ENCODE measurements around the gene MT1G.
"Not testable (repeated sequence)": the region's sequence is repeated elsewhere in the genome, so short reads cannot be mapped to it uniquely, and the experiment has no call there.

Gene MT1G

DNA sequence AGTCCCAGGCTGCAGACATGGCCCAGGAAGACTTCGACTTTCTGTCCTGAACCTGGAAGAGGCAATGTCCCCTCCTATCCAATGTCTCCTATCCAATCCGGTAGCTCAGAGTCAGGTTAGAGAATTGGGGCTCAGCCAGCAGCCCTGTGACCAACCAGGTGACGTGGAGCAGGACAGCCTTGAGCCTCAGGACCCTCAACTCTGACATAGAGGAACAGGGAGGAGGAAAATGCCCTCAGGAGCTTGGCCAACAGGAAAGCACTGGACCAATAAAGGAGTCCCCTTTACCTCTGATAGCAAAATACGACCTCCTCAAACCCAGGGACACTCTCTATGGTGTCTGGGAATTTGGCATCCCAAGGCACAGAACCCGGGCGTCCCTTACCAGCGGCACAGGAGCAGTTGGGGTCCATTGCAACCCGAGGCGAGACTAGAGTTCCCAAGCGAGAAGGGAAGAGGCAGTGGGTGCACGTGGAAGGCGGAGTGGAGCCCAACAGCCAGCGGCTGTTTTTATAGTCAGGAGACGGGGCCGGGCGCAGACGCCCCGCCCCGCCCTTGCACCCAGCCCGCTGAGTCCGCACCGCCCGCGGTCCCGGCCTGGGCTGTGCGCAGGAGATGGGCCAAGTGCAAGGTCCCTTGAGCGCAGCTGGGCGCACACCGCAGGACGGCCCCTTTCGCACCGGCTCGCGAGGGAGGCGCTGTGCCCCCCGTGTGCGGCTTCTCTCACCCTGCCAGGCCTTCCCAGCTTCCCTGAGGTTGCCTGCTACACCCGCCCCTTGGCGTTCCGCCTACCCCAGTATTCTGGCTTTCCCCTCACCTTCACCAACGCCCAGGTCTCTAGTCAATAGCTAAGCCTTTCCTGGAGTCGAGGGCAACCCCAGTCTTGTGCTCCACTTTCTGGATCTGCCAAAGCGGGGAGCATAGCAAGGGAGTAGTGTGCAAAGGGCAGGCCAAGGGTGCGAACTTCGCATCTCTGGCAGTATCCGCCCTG lies at the start of gene MT1G:
Gene MT1G, minus strand, starts transcription at position 485 of the 991 bp plus-strand sequence. Its CDS starts 72 bp downstream, at position 413.
- DNase-seq: no peak

DNA sequence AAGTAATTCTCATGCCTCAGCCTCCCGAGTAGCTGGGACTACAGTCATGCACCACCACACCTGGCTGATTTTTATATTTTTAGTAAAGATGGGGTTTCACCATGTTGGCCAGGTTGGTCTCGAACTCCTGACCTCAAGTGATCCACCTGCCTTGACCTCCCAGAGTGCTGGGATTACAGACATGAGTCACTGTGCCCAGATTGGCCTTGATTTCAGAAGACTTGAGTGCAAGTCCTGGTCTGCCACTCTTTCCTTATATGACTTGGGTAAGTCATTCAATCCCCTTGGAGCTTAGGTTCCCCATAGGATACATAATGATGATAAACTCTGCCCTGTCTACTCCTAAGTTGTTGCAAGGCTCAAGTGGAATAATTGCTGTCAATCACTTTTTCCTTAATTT lies 49.7 kb upstream of the MT1G start:
- DNase-seq: not testable (repeated sequence)

- peak; percentile 13 for DNase-seq
These were observed 48.9 kb upstream of the MT1G start for GRCh38 chr16:56716761-56717160.

- DNase-seq: no peak
These were observed 47.3 kb upstream of the MT1G start for GRCh38 chr16:56715126-56715525.

DNA sequence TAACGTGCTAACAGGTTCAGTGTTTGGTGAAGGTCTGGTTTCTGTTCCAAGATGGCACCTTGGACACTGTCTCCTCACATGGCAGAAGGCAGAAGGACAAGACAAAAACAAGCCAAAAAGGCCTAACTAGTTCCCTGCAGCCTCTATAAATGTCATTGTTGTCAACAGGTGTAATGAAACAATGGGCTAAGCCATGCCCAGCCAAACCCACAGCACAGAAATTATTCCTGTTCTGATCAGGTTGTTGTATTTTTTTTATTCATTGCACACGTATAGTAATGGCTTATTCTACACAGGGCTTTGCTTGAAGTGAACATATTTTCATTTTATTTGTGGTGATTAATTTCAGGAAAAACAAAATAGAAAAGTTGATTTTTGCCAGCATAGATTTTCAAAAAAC lies 45.9 kb upstream of the MT1G start:
- DNase-seq: no peak

- DNase-seq: peak; percentile 14
These were observed 44.0 kb upstream of the MT1G start for GRCh38 chr16:56711862-56712261.

DNA sequence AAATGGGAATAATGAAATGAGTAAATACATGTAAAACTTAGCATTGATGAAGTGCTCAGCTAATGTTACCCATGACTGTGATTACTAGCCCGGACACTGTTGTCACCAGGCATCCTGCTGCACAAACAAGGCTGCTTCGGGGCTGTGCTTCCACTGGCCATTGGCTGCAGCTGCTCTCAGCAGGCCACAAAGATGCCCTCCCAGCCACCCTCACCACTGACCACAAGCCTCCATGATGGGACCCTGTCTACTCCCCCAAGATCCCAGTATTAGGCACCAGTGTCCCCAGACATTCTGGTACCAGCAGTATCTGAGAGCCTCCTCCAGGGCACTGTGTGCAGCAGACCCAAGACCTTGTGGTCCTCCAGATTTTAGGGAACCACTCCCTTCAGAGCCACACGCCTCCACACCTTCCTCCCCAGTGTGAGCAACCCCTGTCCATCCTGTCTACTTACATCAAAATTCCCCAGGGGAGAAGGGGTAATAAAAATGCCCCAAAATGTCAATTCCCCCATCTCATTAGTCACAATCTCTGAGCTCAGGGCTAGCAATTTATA lies 42.4 kb upstream of the MT1G start:
- DNase-seq: no peak

GRCh38 chr16:56709443-56710040 lies 41.7 kb upstream of the MT1G start:
- DNase-seq: no peak

GRCh38 chr16:56708525-56709442 lies 40.9 kb upstream of the MT1G start:
- DNase-seq: no peak

DNA sequence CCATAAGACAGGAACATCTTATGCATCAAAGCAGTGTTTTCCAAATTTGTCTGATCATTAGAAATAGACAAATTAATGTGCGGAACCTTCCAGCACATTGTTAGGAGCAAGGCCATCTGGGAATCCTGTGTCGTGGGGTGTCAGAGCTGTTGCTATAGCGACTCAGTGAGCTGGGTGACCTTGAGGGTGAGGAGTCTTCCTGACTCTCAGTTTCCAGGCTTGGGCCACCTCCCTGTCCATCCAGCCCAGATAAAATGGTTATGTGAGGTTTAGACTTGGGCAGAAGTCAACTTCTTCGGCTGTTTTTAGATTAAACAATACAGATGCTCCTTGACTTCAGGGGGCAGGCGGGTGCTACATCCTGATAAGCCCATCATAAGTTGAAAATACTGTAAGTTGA lies 35.0 kb upstream of the MT1G start:
- no peak for DNase-seq

DNA sequence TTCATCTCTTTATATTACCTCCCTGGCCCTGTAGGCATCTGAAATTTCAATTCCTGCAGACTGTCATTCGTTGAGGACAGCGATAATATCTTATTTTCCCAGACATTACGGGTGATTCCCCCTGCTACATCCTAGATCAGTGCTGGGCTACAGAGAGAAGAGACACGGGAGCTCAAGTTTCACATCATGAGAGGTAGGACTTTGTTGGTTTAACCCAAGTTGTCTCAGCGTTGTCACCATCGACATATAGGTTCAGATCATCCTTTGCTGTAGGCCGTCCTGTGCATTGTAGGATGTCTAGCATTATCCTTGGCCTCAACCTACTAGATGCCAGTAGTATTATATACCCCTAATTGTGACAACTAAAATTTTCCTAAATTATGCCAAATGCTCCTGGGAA lies 33.7 kb upstream of the MT1G start:
- DNase-seq: no peak

DNA sequence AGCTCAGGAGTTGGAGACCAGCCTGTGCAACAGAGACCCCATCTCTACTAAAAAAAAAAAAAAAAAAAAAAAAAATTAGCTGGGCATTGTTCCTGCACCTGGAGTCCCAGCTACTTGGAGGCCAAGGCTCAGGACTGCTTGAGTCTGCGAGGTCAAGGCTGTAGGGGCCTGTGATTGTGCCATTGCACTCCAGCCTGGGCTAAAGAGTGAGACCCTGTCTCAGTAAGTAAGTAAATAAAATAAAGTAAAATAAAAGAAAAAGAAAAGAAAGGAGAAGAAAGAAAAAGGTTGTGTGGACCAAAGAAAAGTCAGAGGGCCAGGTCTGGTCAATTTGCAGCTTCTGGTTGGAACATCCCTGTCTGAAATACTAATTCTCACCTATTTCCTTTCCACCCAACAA lies 32.8 kb upstream of the MT1G start:
- no peak for DNase-seq

DNA sequence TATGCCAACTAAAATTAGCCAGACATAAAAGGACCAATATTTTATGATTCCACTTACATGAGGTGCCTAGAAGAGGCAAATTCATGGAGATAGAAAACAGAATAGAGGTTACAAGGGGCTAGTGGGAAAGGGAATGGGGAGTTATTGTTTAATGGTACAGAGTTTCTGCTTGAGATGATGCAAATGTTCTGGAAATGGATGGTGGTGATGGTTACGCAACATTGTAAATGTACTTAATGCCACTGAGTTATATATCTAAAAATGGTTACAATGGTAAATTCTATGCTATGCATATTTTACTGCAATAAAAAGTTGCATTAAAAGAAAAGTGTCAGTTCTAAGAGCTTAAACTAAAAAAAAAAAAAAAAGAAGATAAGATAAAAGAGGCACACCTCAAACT lies 32.3 kb upstream of the MT1G start:
- no peak for DNase-seq

DNA sequence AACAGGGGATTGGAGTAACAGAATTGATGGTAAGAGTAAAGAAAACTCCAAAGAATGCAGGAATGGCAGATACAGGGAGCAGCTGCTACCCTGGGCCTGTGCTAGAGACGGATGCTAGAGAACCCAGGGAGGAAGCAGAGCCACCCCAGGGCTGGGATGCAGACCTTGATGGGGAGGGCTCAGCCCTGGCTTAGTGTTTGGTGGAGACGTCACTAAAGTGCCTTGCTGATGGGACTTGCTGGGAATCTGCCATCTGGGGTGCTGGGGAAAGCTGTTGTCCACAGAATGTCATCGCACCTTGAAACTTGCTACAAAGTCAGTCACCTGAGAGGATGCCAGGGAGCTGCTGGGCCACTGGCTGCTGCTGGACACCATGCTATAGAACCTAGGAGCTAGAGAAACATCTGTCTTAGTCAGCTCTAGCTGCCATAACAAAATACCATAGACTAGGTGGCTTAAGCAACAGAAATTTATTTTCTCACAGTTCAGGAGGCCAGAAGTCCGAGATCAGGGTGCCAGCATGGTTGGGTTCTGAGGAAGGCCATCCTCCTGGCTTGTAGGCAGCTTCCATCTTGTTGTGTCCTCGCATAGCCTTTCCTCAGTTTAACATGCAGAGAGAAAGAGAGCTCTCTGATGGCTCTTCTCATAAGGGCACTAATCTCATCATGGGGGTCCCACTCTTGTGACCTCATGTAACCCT lies 29.7 kb upstream of the MT1G start:
- DNase-seq: no peak

DNA sequence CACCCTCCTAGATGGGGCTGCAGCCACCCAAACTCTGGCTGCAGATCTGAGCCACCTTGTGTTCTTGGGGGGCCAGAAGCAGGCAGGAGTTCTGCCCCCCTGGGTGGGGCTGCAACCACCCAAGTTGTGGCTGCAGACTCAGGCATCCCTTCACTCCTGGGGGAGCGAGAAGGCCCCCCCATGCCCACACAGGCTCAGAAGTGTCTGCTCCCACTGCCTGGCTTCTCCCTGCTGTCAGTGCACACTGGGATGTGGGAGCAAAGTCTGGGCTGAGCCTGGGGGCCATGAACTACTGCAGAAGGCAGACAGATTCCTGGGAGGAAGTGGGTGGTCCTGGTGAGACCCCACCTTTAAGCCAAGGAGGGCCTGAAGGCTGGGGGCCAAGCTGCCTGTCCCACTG lies 27.4 kb upstream of the MT1G start:
- no peak for DNase-seq

- peak; percentile 24 for DNase-seq
These were observed 24.0 kb upstream of the MT1G start for GRCh38 chr16:56691885-56692284.

- DNase-seq: no peak
These were observed 22.7 kb upstream of the MT1G start for GRCh38 chr16:56690420-56691122.

DNA sequence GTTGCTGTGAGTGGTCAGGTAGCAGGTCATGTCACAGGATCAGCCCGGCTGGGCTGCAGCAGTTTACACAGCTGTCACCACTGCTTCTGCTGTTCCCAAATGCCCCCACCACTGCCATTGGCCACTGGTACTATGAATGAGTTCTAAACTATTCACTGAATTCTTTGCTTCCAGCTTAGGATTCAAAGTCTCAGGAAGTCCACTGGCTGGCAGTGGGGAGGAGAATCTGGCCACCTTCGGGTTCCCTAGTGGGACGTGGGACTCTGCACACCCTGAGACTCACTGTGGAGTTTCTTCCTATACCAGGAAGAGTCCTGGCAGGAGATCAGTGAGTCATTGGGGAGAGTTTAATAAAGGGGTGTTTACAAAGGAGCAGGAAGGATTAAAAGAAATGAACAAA lies 21.3 kb upstream of the MT1G start:
- DNase-seq: no peak

- no peak for DNase-seq
These were observed 20.9 kb upstream of the MT1G start for GRCh38 chr16:56688762-56689161.

DNA sequence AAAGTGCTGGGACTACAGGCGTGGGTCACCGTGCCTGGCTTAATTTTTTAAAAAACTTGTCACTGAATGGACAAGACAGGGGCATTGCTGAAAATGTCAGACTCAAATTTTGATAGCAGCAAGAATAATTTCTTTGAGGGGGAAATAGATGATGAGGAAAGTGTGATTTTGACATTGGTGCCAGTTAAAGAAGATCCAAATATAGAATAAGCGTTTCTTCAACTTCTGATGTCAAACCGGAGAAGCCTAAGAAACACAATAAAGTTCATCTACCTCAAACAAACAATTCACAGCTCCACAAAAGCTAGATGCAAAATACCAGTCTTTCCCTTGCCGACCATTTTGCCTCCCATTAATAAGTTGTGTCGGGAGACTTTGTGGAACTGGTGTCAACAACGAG lies 18.9 kb upstream of the MT1G start:
- no peak for DNase-seq

GRCh38 chr16:56684926-56685590 lies 17.2 kb upstream of the MT1G start:
- DNase-seq: no peak

Data from fibroblast of upper back skin (primary cell).